Activated CD8-positive, alpha-beta memory T cell treated with anti-CD3 and anti-CD28 coated beads, Interleukin-2, amount 50 U/mL, for 1 hour (primary cell): Measurements from ENCODE around the gene AATF.

Source experiments
- DNase-seq: peaks from one replicate; pipeline ENCODE4 v3.0.0-alpha.2; 2020; ENCODE audit errors: extremely low read depth

The AATF gene

GRCh38 chr17:36941265-36942010 is 7.3 kb upstream of the AATF start:
- DNase-seq: no peak

GRCh38 chr17:36942019-36942599 is 6.6 kb upstream of the AATF start:
- no peak for DNase-seq

GRCh38 chr17:36942631-36943125 is 6.1 kb upstream of the AATF start:
- DNase-seq: no peak

- DNase-seq: no peak
These were observed 5.2 kb upstream of the AATF start for GRCh38 chr17:36943250-36944191.

GRCh38 chr17:36944553-36944952 is 4.2 kb upstream of the AATF start:
- DNase-seq: no peak

GRCh38 chr17:36945140-36945539 is 3.6 kb upstream of the AATF start:
- DNase-seq: no peak

- no peak for DNase-seq
These were observed 2.6 kb upstream of the AATF start for GRCh38 chr17:36945959-36946725.

GRCh38 chr17:36946726-36947091 is 2.0 kb upstream of the AATF start:
- no peak for DNase-seq

- no peak for DNase-seq
These were observed 635 bp upstream of the AATF start for GRCh38 chr17:36947922-36948716.

GRCh38 chr17:36949461-36949927 is 740 bp downstream of the AATF start:
- DNase-seq: no peak

- no peak for DNase-seq
These were observed 1.3 kb downstream of the AATF start for GRCh38 chr17:36950027-36950426.

- no peak for DNase-seq
These were observed 2.5 kb downstream of the AATF start for GRCh38 chr17:36951084-36951789.

GRCh38 chr17:36971508-36971907 is 22.8 kb downstream of the AATF start:
- DNase-seq: no peak

- no peak for DNase-seq
These were observed 23.5 kb downstream of the AATF start for GRCh38 chr17:36972186-36972700.

GRCh38 chr17:36972905-36973304 is 24.2 kb downstream of the AATF start:
- no peak for DNase-seq

- no peak for DNase-seq
These were observed 27.3 kb downstream of the AATF start for GRCh38 chr17:36975922-36976515.

- DNase-seq: no peak
These were observed 28.3 kb downstream of the AATF start for GRCh38 chr17:36977066-36977465.

GRCh38 chr17:36977568-36977967 is 28.8 kb downstream of the AATF start:
- DNase-seq: no peak

- no peak for DNase-seq
These were observed 30.2 kb downstream of the AATF start for GRCh38 chr17:36978810-36979564.
